HUES6 (cell line): ENCODE measurements around the gene OR52J3.
"Not testable (repeated sequence)": the region's sequence is repeated elsewhere in the genome, so short reads cannot be mapped to it uniquely, and the experiment has no call there.

Experiments used
- H3K27ac ChIP-seq: 2 replicates; pipeline ENCODE4 v1.7.0; 2013; ENCODE audit warnings: low read depth, mild to moderate bottlenecking, low read length, inconsistent platforms
- H3K27me3 ChIP-seq: 2 replicates; pipeline ENCODE4 v1.6.1; 2013; ENCODE audit warnings: low read length; ENCODE audit not compliant: control insufficient read depth, insufficient read depth
- H3K36me3 ChIP-seq: 2 replicates; pipeline ENCODE4 v1.6.1; 2013; ENCODE audit warnings: low read length; ENCODE audit not compliant: control insufficient read depth, insufficient read depth
- H3K4me1 ChIP-seq: 2 replicates; pipeline ENCODE4 v1.6.1; 2013; ENCODE audit warnings: low read length; ENCODE audit not compliant: control insufficient read depth, insufficient read depth
- H3K4me3 ChIP-seq: 2 replicates; pipeline ENCODE4 v1.5.1; 2013; ENCODE audit warnings: low read depth, low read length
- H3K9ac ChIP-seq: one replicate; pipeline ENCODE4 v1.6.1; 2013; ENCODE audit warnings: mild to moderate bottlenecking, low read length
- H3K9me3 ChIP-seq: 2 replicates; pipeline ENCODE4 v1.6.1; 2013; ENCODE audit warnings: low read depth, low read length; ENCODE audit not compliant: control insufficient read depth, insufficient read depth

Gene OR52J3

GRCh38 chr11:5043380-5043779 lies 2.9 kb upstream of the OR52J3 start:
- Histone ChIP-seq H3K36me3 (no peaks in the 10 kb centered on the region), H3K4me1 (peaks cover 2% of the 10 kb centered on the region; the same call in 1 of the 2 replicates), H3K27me3 (no peaks in the 10 kb centered on the region), H3K9me3 (no peaks in the 10 kb centered on the region), H3K9ac (no peak overlapping the region), H3K27ac (no peak overlapping the region), H3K4me3 (no peak overlapping the region)

GRCh38 chr11:5046754-5047330 lies 516 bp downstream of the OR52J3 start:
- no peak overlapping the region for H3K4me3 ChIP-seq
- H3K36me3 ChIP-seq = no peaks in the 10 kb centered on the region
- no peaks in the 10 kb centered on the region for H3K27me3 ChIP-seq
- no peaks in the 10 kb centered on the region for H3K9me3 ChIP-seq
- no peak overlapping the region for H3K9ac ChIP-seq
- H3K27ac ChIP-seq = no peak overlapping the region
- H3K4me1 ChIP-seq = peaks cover 2% of the 10 kb centered on the region; the same call in 1 of the 2 replicates

GRCh38 chr11:5058679-5059078 lies 12.4 kb downstream of the OR52J3 start:
- not testable (repeated sequence) for H3K27me3 ChIP-seq, H3K27ac ChIP-seq, H3K9ac ChIP-seq, H3K9me3 ChIP-seq, H3K4me1 ChIP-seq, H3K4me3 ChIP-seq, H3K36me3 ChIP-seq

- Histone ChIP-seq H3K27ac (no peak within 1 kb of the TSS), H3K4me1 (no peaks in the 10 kb centered on the region), H3K9me3 (no peaks in the 10 kb centered on the region), H3K9ac (no peak within 1 kb of the TSS), H3K27me3 (no peaks in the 10 kb centered on the region), H3K4me3 (no peak within 1 kb of the TSS), H3K36me3 (no peaks in the 10 kb centered on the region)
Observed at GRCh38 chr11:5059391-5059790, 13.1 kb downstream of the OR52J3 start, which contains the start of gene OR52E2. Gene OR52E2 (minus strand): TSS chr11:5059627. CDS start chr11:5059627, 0 bp downstream.

GRCh38 chr11:5065027-5065426 lies 18.7 kb downstream of the OR52J3 start:
- Histone ChIP-seq H3K27ac (no peak overlapping the region), H3K9me3 (no peaks in the 10 kb centered on the region), H3K27me3 (no peaks in the 10 kb centered on the region), H3K4me3 (no peak overlapping the region), H3K36me3 (no peaks in the 10 kb centered on the region), H3K4me1 (no peaks in the 10 kb centered on the region), H3K9ac (no peak overlapping the region)

GRCh38 chr11:5069272-5069671 lies 22.9 kb downstream of the OR52J3 start, which contains the start of gene OR52E1:
Gene OR52E1 (plus strand): TSS chr11:5069572.
- H3K4me1 ChIP-seq = no peaks in the 10 kb centered on the region
- H3K27ac ChIP-seq = no peak within 1 kb of the TSS
- no peaks in the 10 kb centered on the region for H3K36me3 ChIP-seq
- H3K9me3 ChIP-seq = no peaks in the 10 kb centered on the region
- no peaks in the 10 kb centered on the region for H3K27me3 ChIP-seq
- H3K4me3 ChIP-seq = no peak within 1 kb of the TSS
- H3K9ac ChIP-seq = no peak within 1 kb of the TSS

- no peak overlapping the region for H3K9ac ChIP-seq
- H3K4me3 ChIP-seq = no peak overlapping the region
- no peaks in the 10 kb centered on the region for H3K9me3 ChIP-seq
- no peaks in the 10 kb centered on the region for H3K27me3 ChIP-seq
- H3K4me1 ChIP-seq = no peaks in the 10 kb centered on the region
- H3K36me3 ChIP-seq = no peaks in the 10 kb centered on the region
- H3K27ac ChIP-seq = no peak overlapping the region
Observed at GRCh38 chr11:5071799-5072198, 25.5 kb downstream of the OR52J3 start.

GRCh38 chr11:5081405-5081804 lies 35.1 kb downstream of the OR52J3 start:
- H3K9ac ChIP-seq = no peak overlapping the region
- H3K27ac ChIP-seq = no peak overlapping the region
- H3K4me3 ChIP-seq = no peak overlapping the region
- H3K9me3 ChIP-seq = no peaks in the 10 kb centered on the region
- H3K36me3 ChIP-seq = no peaks in the 10 kb centered on the region
- H3K27me3 ChIP-seq = no peaks in the 10 kb centered on the region
- H3K4me1 ChIP-seq = no peaks in the 10 kb centered on the region

- no peaks in the 10 kb centered on the region for H3K4me1 ChIP-seq
- no peak overlapping the region for H3K9ac ChIP-seq
- H3K9me3 ChIP-seq = no peaks in the 10 kb centered on the region
- H3K4me3 ChIP-seq = no peak overlapping the region
- no peak overlapping the region for H3K27ac ChIP-seq
- H3K27me3 ChIP-seq = no peaks in the 10 kb centered on the region
- no peaks in the 10 kb centered on the region for H3K36me3 ChIP-seq
Observed at GRCh38 chr11:5083602-5084001, 37.3 kb downstream of the OR52J3 start.

- no peak overlapping the region for H3K4me3 ChIP-seq
- no peak overlapping the region for H3K9ac ChIP-seq
- H3K36me3 ChIP-seq = no peaks in the 10 kb centered on the region
- H3K27ac ChIP-seq = no peak overlapping the region
- H3K4me1 ChIP-seq = no peaks in the 10 kb centered on the region
- H3K9me3 ChIP-seq = no peaks in the 10 kb centered on the region
- no peaks in the 10 kb centered on the region for H3K27me3 ChIP-seq
Observed at GRCh38 chr11:5088556-5088955, 42.2 kb downstream of the OR52J3 start.

GRCh38 chr11:5090668-5091067 lies 44.3 kb downstream of the OR52J3 start:
- no peak overlapping the region for H3K9ac ChIP-seq
- H3K36me3 ChIP-seq = no peaks in the 10 kb centered on the region
- H3K27ac ChIP-seq = no peak overlapping the region
- H3K4me1 ChIP-seq = no peaks in the 10 kb centered on the region
- no peaks in the 10 kb centered on the region for H3K9me3 ChIP-seq
- no peaks in the 10 kb centered on the region for H3K27me3 ChIP-seq
- no peak overlapping the region for H3K4me3 ChIP-seq
